ENCODE measurements around the gene B3GALT6. TPM values are rescaled to one million over a fixed set of nuclear protein-coding genes. Genes with fewer than 3 reads are reported as not detected.
"Not testable (repeated sequence)": the region's sequence is repeated elsewhere in the genome, so short reads cannot be mapped to it uniquely, and the experiment has no call there.

Gene B3GALT6
- total RNA-seq, 1 donor from 2014 or later: 30.2 TPM

GRCh38 chr1:1245817-1246576, 14.0 kb downstream of the B3GALT6 start:
- H3K9me3 Mint-ChIP-seq: no peaks in the 10 kb centered on the region
- no peaks in the 10 kb centered on the region for H3K4me1 Mint-ChIP-seq (ENCODE audit: unreplicated experiment)
- no peak for TF ChIP-seq CTCF (conservative IDR thresholded peaks at IDR 0.05)
- H3K4me3 Mint-ChIP-seq: no peak overlapping the region
- peaks cover 3% of the 10 kb centered on the region for H3K27me3 Mint-ChIP-seq
- no peak for DNase-seq (ENCODE audit: extremely low spot score, unreplicated experiment)
- no peaks in the 10 kb centered on the region for H3K36me3 Mint-ChIP-seq
- H3K27ac Mint-ChIP-seq: no peak overlapping the region

- DNase-seq (ENCODE audit: extremely low spot score, unreplicated experiment): no peak
Observed at GRCh38 chr1:1246577-1247340, 14.7 kb downstream of the B3GALT6 start, which contains the start of gene C1QTNF12. Gene C1QTNF12 (minus strand): TSS chr1:1246722. CDS start chr1:1246690, 32 bp downstream.

GRCh38 chr1:1247341-1247913, 15.4 kb downstream of the B3GALT6 start:
- Mint-ChIP-seq H3K27ac (no peak overlapping the region), H3K36me3 (no peaks in the 10 kb centered on the region), H3K27me3 (peaks cover 3% of the 10 kb centered on the region), H3K9me3 (no peaks in the 10 kb centered on the region), H3K4me3 (no peak overlapping the region), H3K4me1 (ENCODE audit: unreplicated experiment) (no peaks in the 10 kb centered on the region)
- DNase-seq (ENCODE audit: extremely low spot score, unreplicated experiment): no peak
- TF ChIP-seq CTCF (conservative IDR thresholded peaks at IDR 0.05): no peak

More at GRCh38 chr1:1246577-1247340, 14.7 kb downstream of the B3GALT6 start, which contains the start of gene C1QTNF12:
- no peak for TF ChIP-seq CTCF (conservative IDR thresholded peaks at IDR 0.05)
- Mint-ChIP-seq H3K27me3 (peaks cover 3% of the 10 kb centered on the region), H3K4me3 (no peak within 1 kb of the TSS), H3K4me1 (ENCODE audit: unreplicated experiment) (no peaks in the 10 kb centered on the region), H3K36me3 (no peaks in the 10 kb centered on the region), H3K9me3 (no peaks in the 10 kb centered on the region), H3K27ac (no peak within 1 kb of the TSS)

- not testable (repeated sequence) for H3K4me3 Mint-ChIP-seq
Observed at GRCh38 chr1:1248009-1248913, 16.2 kb downstream of the B3GALT6 start.

GRCh38 chr1:1250786-1251284, 18.8 kb downstream of the B3GALT6 start:
- Mint-ChIP-seq H3K27me3 (peaks cover 3% of the 10 kb centered on the region), H3K4me1 (ENCODE audit: unreplicated experiment) (no peaks in the 10 kb centered on the region), H3K9me3 (no peaks in the 10 kb centered on the region), H3K4me3 (no peak overlapping the region), H3K27ac (no peak overlapping the region), H3K36me3 (peaks cover 4% of the 10 kb centered on the region)
- no peak for TF ChIP-seq CTCF (conservative IDR thresholded peaks at IDR 0.05)
- no peak for DNase-seq (ENCODE audit: extremely low spot score, unreplicated experiment)

More at GRCh38 chr1:1248009-1248913, 16.2 kb downstream of the B3GALT6 start:
- H3K4me1 Mint-ChIP-seq (ENCODE audit: unreplicated experiment); H3K27me3 Mint-ChIP-seq; H3K27ac Mint-ChIP-seq; DNase-seq (ENCODE audit: extremely low spot score, unreplicated experiment); H3K9me3 Mint-ChIP-seq; H3K36me3 Mint-ChIP-seq: not testable (repeated sequence)
